OCI-LY7 (cell line): Measurements from ENCODE around the gene SYNRG. TPM values are rescaled to one million over a fixed set of nuclear protein-coding genes. Genes with fewer than 3 reads are reported as not detected.

Source experiments
- BruUV-seq: library from RNA; stranded (reverse); fragments of 400-500 nt; replicated peaks from 2 replicates; lab custom pipeline; 2021; lab: Mats Ljungman, UMichigan
- CTCF ChIA-PET: fragments of 300-600 bp; sonication (Branson Sonifier 250); formaldehyde crosslinking; loops from one replicate; lab custom pipeline; 2022; ENCODE audit warnings: antibody characterized with exemption; ENCODE audit not compliant: unreplicated experiment; lab: Charles Lee
- POLR2A ChIA-PET: fragments of 300-600 bp; sonication (Branson Sonifier 250); formaldehyde crosslinking; loops from one replicate; lab custom pipeline; 2022; ENCODE audit warnings: antibody characterized with exemption; lab: Charles Lee
- DNase-seq: peaks from one replicate; pipeline ENCODE4 v3.0.0-alpha.2; 2015; ENCODE audit warnings: low spot score
- H2AFZ ChIP-seq: fragments of 200-600 bp; sonication (generic), shearing (Covaris generic); 2 replicates; pipeline ENCODE4 v1.6.1; 2014; ENCODE audit warnings: mild to moderate bottlenecking, antibody characterized with exemption, low read length, moderate library complexity
- H3K27ac ChIP-seq: fragments of 200-600 bp; sonication (generic); 2 replicates; pipeline ENCODE4 v1.5.1; 2014; ENCODE audit warnings: mixed run types, low read depth, mild to moderate bottlenecking, moderate library complexity, low read length, inconsistent platforms; ENCODE audit not compliant: poor library complexity, severe bottlenecking
- H3K36me3 ChIP-seq: fragments of 200-600 bp; sonication (generic); 2 replicates; pipeline ENCODE4 v1.6.1; 2014; ENCODE audit warnings: mild to moderate bottlenecking, antibody characterized with exemption, low read length, moderate library complexity, mixed read lengths; ENCODE audit not compliant: insufficient read depth
- H3K4me1 ChIP-seq: fragments of 200-600 bp; sonication (generic); 2 replicates; pipeline ENCODE4 v1.5.1; 2014; ENCODE audit warnings: mild to moderate bottlenecking, low read length; ENCODE audit not compliant: insufficient read depth, poor library complexity, severe bottlenecking
- H3K4me2 ChIP-seq: fragments of 200-600 bp; sonication (generic); 2 replicates; pipeline ENCODE4 v1.6.1; 2014; ENCODE audit warnings: mild to moderate bottlenecking, low read length
- H3K4me3 ChIP-seq: fragments of 200-600 bp; sonication (generic); 2 replicates; pipeline ENCODE4 v1.5.1; 2014; ENCODE audit warnings: mild to moderate bottlenecking, low read depth, low read length; ENCODE audit not compliant: poor library complexity, severe bottlenecking
- H3K79me2 ChIP-seq: fragments of 200-600 bp; sonication (generic); 2 replicates; pipeline ENCODE4 v1.6.1; 2016; ENCODE audit warnings: low read depth, mild to moderate bottlenecking, low read length, moderate library complexity, mixed read lengths; ENCODE audit not compliant: insufficient read depth
- H3K9me2 ChIP-seq: fragments of 200-600 bp; sonication (generic); 2 replicates; pipeline ENCODE4 v1.6.1; 2016; ENCODE audit warnings: mild to moderate bottlenecking, low read length, mixed read lengths; ENCODE audit not compliant: insufficient read depth
- H3K9me3 ChIP-seq: fragments of 200-600 bp; sonication (generic); 2 replicates; pipeline ENCODE4 v1.6.1; 2014; ENCODE audit warnings: mild to moderate bottlenecking, mixed run types, low read length, mixed read lengths
- H4K20me1 ChIP-seq: fragments of 200-600 bp; sonication (generic); 2 replicates; pipeline ENCODE4 v1.6.1; 2014; ENCODE audit warnings: mild to moderate bottlenecking, antibody characterized with exemption, low read length, moderate library complexity, mixed read lengths; ENCODE audit not compliant: insufficient read depth
- EZH2phosphoT487 ChIP-seq: fragments of 200-600 bp; sonication (generic); IDR thresholded peaks from 2 replicates; pipeline ENCODE4 v1.6.1; 2018; ENCODE audit warnings: low read depth, borderline replicate concordance, mild to moderate bottlenecking, mixed run types, antibody characterized with exemption, low read length, moderate library complexity, mixed read lengths
- intact Hi-C: fragments of 100-400 bp; cut with micrococcal nuclease; formaldehyde crosslinking; loops from one replicate; pipeline ENCODE4 v1.10.0; 2022; ENCODE audit not compliant: unreplicated experiment
- total RNA-seq, 2 experiments: library from RNA; depleted of rRNA in 1 of 2; stranded (reverse); fragments of >200 nt in 1 of 2; shearing (Covaris generic) in 1 of 2; gene quantifications; 2 replicates each; pipeline ENCODE4 v1.2.3, GENCODE V29; 2014 to 2022
- TF ChIP-seq, protein P1 (sequence below): fragments of 200-600 bp; sonication (generic); conservative IDR thresholded peaks from 2 replicates; pipeline ENCODE4 v1.5.1; 2014; ENCODE audit warnings: mild to moderate bottlenecking, antibody characterized with exemption, low read length, moderate library complexity, mixed read lengths

Gene SYNRG
- total RNA-seq, 2 experiments from 2014 or later, result 39.6 to 132 TPM

DNA sequence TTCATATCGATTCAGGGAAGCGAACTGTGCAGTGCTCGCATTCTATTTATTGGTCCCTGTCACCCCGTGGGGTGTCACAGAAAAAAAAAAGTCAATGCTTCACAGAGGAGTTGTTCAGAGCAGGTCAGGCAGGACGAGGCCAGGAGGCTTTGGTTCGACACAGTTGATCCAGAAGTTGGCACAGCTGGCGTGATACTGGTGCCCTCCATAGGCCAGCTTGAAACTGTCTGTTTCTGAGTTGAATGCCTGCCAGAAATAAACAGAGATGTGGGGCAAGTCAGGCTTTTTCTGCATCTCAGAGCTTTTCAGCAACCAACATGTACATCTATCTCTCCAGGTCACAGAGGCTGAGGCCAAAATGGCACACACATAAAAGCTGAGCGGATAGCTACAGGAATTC is 90.4 kb downstream of the SYNRG start:
- Histone ChIP-seq H2AFZ (no peak overlapping the region), H3K36me3 (peaks cover 87% of the 10 kb centered on the region), H3K4me1 (no peaks in the 10 kb centered on the region), H3K9me3 (no peaks in the 10 kb centered on the region), H3K4me3 (no peak overlapping the region), H3K4me2 (no peak overlapping the region), H3K9me2 (no peaks in the 10 kb centered on the region), H3K27ac (no peak overlapping the region), H3K79me2 (no peaks in the 10 kb centered on the region), H4K20me1 (no peaks in the 10 kb centered on the region)
- intact Hi-C loops, result no loop called here
- ChIA-PET CTCF (no interaction called here), POLR2A (no interaction called here)
- TF ChIP-seq, protein P1, sequence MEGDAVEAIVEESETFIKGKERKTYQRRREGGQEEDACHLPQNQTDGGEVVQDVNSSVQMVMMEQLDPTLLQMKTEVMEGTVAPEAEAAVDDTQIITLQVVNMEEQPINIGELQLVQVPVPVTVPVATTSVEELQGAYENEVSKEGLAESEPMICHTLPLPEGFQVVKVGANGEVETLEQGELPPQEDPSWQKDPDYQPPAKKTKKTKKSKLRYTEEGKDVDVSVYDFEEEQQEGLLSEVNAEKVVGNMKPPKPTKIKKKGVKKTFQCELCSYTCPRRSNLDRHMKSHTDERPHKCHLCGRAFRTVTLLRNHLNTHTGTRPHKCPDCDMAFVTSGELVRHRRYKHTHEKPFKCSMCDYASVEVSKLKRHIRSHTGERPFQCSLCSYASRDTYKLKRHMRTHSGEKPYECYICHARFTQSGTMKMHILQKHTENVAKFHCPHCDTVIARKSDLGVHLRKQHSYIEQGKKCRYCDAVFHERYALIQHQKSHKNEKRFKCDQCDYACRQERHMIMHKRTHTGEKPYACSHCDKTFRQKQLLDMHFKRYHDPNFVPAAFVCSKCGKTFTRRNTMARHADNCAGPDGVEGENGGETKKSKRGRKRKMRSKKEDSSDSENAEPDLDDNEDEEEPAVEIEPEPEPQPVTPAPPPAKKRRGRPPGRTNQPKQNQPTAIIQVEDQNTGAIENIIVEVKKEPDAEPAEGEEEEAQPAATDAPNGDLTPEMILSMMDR, result no peak
- TF ChIP-seq EZH2phosphoT487, result no peak
- no peak for DNase-seq
- BruUV-seq, result no TSS peak

DNA sequence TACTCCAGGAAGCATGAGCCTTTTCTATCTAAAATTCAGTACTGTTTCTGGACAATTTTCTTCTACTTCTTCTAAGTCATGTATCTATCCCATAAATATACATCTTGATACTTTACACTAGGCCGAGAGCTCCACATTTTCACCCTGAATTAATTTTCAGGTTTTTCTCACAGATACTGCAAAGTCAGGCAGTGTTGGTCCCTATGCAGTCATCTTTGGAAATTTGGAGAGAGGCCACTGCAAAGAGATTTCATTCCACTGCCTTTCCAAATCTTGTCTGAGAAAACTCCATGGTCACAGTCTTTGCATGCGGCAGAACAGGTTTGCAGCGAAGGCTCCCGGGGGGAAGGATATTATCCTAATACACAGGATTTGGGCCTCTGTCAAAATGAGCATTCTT is 91.3 kb downstream of the SYNRG start:
- Histone ChIP-seq H3K4me2 (no peak overlapping the region), H3K9me3 (no peaks in the 10 kb centered on the region), H3K36me3 (peaks cover 87% of the 10 kb centered on the region), H2AFZ (no peak overlapping the region), H3K4me1 (no peaks in the 10 kb centered on the region), H3K9me2 (no peaks in the 10 kb centered on the region), H3K79me2 (no peaks in the 10 kb centered on the region), H4K20me1 (no peaks in the 10 kb centered on the region), H3K4me3 (no peak overlapping the region), H3K27ac (no peak overlapping the region)
- ChIA-PET CTCF (no interaction called here), POLR2A (no interaction called here)
- no TSS peak for BruUV-seq
- DNase-seq, result no peak
- no peak for TF ChIP-seq EZH2phosphoT487
- TF ChIP-seq, protein P1, result no peak
- intact Hi-C loops, result no loop called here

DNA sequence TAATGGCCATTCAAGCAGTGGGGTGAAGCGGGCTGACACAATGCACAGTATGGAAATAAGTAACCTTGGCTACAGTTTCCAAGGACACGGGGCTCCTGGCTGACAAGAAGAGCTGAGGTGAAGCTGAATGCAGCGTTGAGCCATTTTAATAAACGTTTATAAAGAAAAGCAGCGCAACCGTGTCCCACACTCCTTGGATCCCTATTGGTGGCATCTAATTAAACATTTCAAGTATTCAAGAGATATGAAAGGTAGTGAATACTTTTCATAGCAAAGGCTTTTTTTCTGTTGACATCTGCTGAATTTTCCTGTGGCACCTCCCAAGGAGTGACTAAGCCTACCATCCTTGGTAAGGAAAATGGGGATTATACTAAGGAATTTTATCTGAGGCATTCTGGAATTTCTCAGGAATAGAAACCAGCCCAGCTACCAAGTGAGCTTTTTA is 93.1 kb downstream of the SYNRG start:
- no peak for DNase-seq
- Histone ChIP-seq H3K9me3 (no peaks in the 10 kb centered on the region), H4K20me1 (no peaks in the 10 kb centered on the region), H2AFZ (no peak overlapping the region), H3K36me3 (peaks cover 89% of the 10 kb centered on the region), H3K4me3 (no peak overlapping the region), H3K4me2 (no peak overlapping the region), H3K79me2 (no peaks in the 10 kb centered on the region), H3K9me2 (no peaks in the 10 kb centered on the region), H3K27ac (no peak overlapping the region), H3K4me1 (no peaks in the 10 kb centered on the region)
- TF ChIP-seq, protein P1, result no peak
- TF ChIP-seq EZH2phosphoT487, result no peak
- intact Hi-C loops, result no loop called here
- ChIA-PET POLR2A (interaction anchor here (0.6 kb wide), 1 partner anchor 173 kb away, joined by 4 read pairs; no protein-coding TSS in a partner anchor), CTCF (no interaction called here)
- TSS peak; percentile 10 for BruUV-seq
